ENCODE measurements around the gene KRT3. TPM values are rescaled to one million over a fixed set of nuclear protein-coding genes. Genes with fewer than 3 reads are reported as not detected.

KRT3 gene
- total RNA-seq, 5 donors from 2014 or later (not counting 1 experiment from before 2014, with no cell fraction given): not detected

GRCh38 chr12:52837413-52837741 lies 41.5 kb upstream of the KRT3 start:
- Histone ChIP-seq H3K27me3 (replicated peaks in 1 of 2; ENCODE audit: control insufficient read depth in 2 of 2, extremely low read depth in 1 of 2, insufficient read depth in 2 of 2, low read length in 1 of 2) (peaks cover 0 to 35% of the 10 kb centered on the region in 2 experiments), H3K9me3 (no peaks in the 10 kb centered on the region), H3K4me1 (ENCODE audit: control insufficient read depth in 1 of 2, extremely low read depth in 1 of 2, insufficient read depth in 2 of 2, low read length in 2 of 2) (peaks cover 3 to 25% of the 10 kb centered on the region in 2 experiments), H3K27ac (ENCODE audit: low read length) (no peak overlapping the region), H3K36me3 (ENCODE audit: control insufficient read depth in 2 of 2, extremely low read depth in 1 of 2, insufficient read depth in 1 of 2, low read length in 1 of 2) (no peaks in the 10 kb centered on the region), H3K4me3 (ENCODE audit: control insufficient read depth in 1 of 2, extremely low read depth in 1 of 2, low read length in 1 of 2) (no peak overlapping the region)
- Mint-ChIP-seq H3K4me3 (no peak overlapping the region), H3K36me3 (no peaks in the 10 kb centered on the region), H3K27ac (peak overlapping the region in 1 of 2 donors; percentile 80), H3K9me3 (no peaks in the 10 kb centered on the region), H3K4me1 (peaks cover 21 to 30% (median 28%) of the 10 kb centered on the region in 3 donors), H3K27me3 (peaks cover 5 to 25% of the 10 kb centered on the region in 2 donors)
- POLR2A ChIA-PET: no interaction called here
- WGBS (ENCODE audit: insufficient coverage): 80% methylated on average over 2 of the region's 9 CpGs
- CTCF ChIA-PET: no interaction called here
- ATAC-seq (replicated peaks in 1 of 4) (no peak), DNase-seq (no peak)

GRCh38 chr12:52836491-52837412 lies 40.8 kb upstream of the KRT3 start:
- Histone ChIP-seq H3K4me1 (ENCODE audit: control insufficient read depth in 1 of 2, extremely low read depth in 1 of 2, insufficient read depth in 2 of 2, low read length in 2 of 2) (peaks cover 3 to 25% of the 10 kb centered on the region in 2 experiments), H3K36me3 (ENCODE audit: control insufficient read depth in 2 of 2, extremely low read depth in 1 of 2, insufficient read depth in 1 of 2, low read length in 1 of 2) (no peaks in the 10 kb centered on the region), H3K9me3 (no peaks in the 10 kb centered on the region), H3K27ac (ENCODE audit: low read length) (no peak overlapping the region), H3K27me3 (replicated peaks in 1 of 2; ENCODE audit: control insufficient read depth in 2 of 2, extremely low read depth in 1 of 2, insufficient read depth in 2 of 2, low read length in 1 of 2) (peaks cover 0 to 35% of the 10 kb centered on the region in 2 experiments), H3K4me3 (ENCODE audit: control insufficient read depth in 1 of 2, extremely low read depth in 1 of 2, low read length in 1 of 2) (no peak overlapping the region)
- POLR2A ChIA-PET: no interaction called here
- H3K4me1 Mint-ChIP-seq: peaks cover 20 to 30% (median 26%) of the 10 kb centered on the region in 3 donors
- peaks cover 5 to 25% of the 10 kb centered on the region in 2 donors for H3K27me3 Mint-ChIP-seq
- H3K27ac Mint-ChIP-seq: peak overlapping the region; percentile 80 to 84
- H3K9me3 Mint-ChIP-seq: no peaks in the 10 kb centered on the region
- WGBS (ENCODE audit: insufficient coverage): 78% methylated on average over 7 of the region's 9 CpGs
- no peaks in the 10 kb centered on the region for H3K36me3 Mint-ChIP-seq
- CTCF ChIA-PET: no interaction called here
- DNase-seq (peak in 1 of 35 experiments; percentile 9), ATAC-seq (replicated peaks in 1 of 4) (peak; percentile 10 to 40 (median 30))
- H3K4me3 Mint-ChIP-seq: peak overlapping the region in 1 of 3 donors; percentile 10

- WGBS (ENCODE audit: insufficient coverage): 49% methylated on average over 3 of the region's 7 CpGs
- no peaks in the 10 kb centered on the region for H3K36me3 Mint-ChIP-seq
- ATAC-seq (replicated peaks in 1 of 4): peak; percentile 59 to 92 (median 86)
- Histone ChIP-seq H3K4me1 (ENCODE audit: control insufficient read depth in 1 of 2, extremely low read depth in 1 of 2, insufficient read depth in 2 of 2, low read length in 2 of 2) (peaks cover 3 to 25% of the 10 kb centered on the region in 2 experiments), H3K27me3 (replicated peaks in 1 of 2; ENCODE audit: control insufficient read depth in 2 of 2, extremely low read depth in 1 of 2, insufficient read depth in 2 of 2, low read length in 1 of 2) (peaks cover 0 to 35% of the 10 kb centered on the region in 2 experiments), H3K9me3 (no peaks in the 10 kb centered on the region), H3K36me3 (ENCODE audit: control insufficient read depth in 2 of 2, extremely low read depth in 1 of 2, insufficient read depth in 1 of 2, low read length in 1 of 2) (no peaks in the 10 kb centered on the region), H3K27ac (ENCODE audit: low read length) (no peak overlapping the region), H3K4me3 (ENCODE audit: control insufficient read depth in 1 of 2, extremely low read depth in 1 of 2, low read length in 1 of 2) (no peak overlapping the region)
- H3K9me3 Mint-ChIP-seq: no peaks in the 10 kb centered on the region
- peak overlapping the region in 1 of 3 donors; percentile 10 for H3K4me3 Mint-ChIP-seq
- DNase-seq: peak in 29 of 35 experiments; percentile 4 to 63 (median 16)
- peaks cover 5 to 25% of the 10 kb centered on the region in 2 donors for H3K27me3 Mint-ChIP-seq
- H3K4me1 Mint-ChIP-seq: peaks cover 20 to 30% (median 24%) of the 10 kb centered on the region in 3 donors
- CTCF ChIA-PET: no interaction called here
- POLR2A ChIA-PET: no interaction called here
- H3K27ac Mint-ChIP-seq: peak overlapping the region; percentile 71 to 84
These were observed 40.1 kb upstream of the KRT3 start for GRCh38 chr12:52836042-52836466.

- no peaks in the 10 kb centered on the region for H3K9me3 ChIP-seq
- peaks cover 0 to 32% of the 10 kb centered on the region in 2 experiments for H3K27me3 ChIP-seq (replicated peaks in 1 of 2; ENCODE audit: control insufficient read depth in 2 of 2, extremely low read depth in 1 of 2, insufficient read depth in 2 of 2, low read length in 1 of 2)
- POLR2A ChIA-PET: no interaction called here
- no peak for DNase-seq
- Mint-ChIP-seq H3K36me3 (no peaks in the 10 kb centered on the region), H3K27ac (peak overlapping the region; percentile 71 to 84), H3K4me1 (peaks cover 20 to 30% (median 24%) of the 10 kb centered on the region in 3 donors), H3K27me3 (peaks cover 5 to 25% of the 10 kb centered on the region in 2 donors), H3K4me3 (no peak overlapping the region), H3K9me3 (no peaks in the 10 kb centered on the region)
- 75% methylated on average over 9 of the region's 15 CpGs for WGBS (ENCODE audit: insufficient coverage)
- ATAC-seq (replicated peaks in 1 of 4): no peak
- H3K36me3 ChIP-seq (ENCODE audit: control insufficient read depth in 2 of 2, extremely low read depth in 1 of 2, insufficient read depth in 1 of 2, low read length in 1 of 2): no peaks in the 10 kb centered on the region
- H3K27ac ChIP-seq (ENCODE audit: low read length): no peak overlapping the region
- no peak overlapping the region for H3K4me3 ChIP-seq (ENCODE audit: control insufficient read depth in 1 of 2, extremely low read depth in 1 of 2, low read length in 1 of 2)
- CTCF ChIA-PET: no interaction called here
- H3K4me1 ChIP-seq (ENCODE audit: control insufficient read depth in 1 of 2, extremely low read depth in 1 of 2, insufficient read depth in 2 of 2, low read length in 2 of 2): peaks cover 3 to 25% of the 10 kb centered on the region in 2 experiments
These were observed 39.5 kb upstream of the KRT3 start for GRCh38 chr12:52835271-52836041.

GRCh38 chr12:52834727-52835001 lies 38.7 kb upstream of the KRT3 start:
- no peaks in the 10 kb centered on the region for H3K9me3 ChIP-seq
- peaks cover 3 to 25% of the 10 kb centered on the region in 2 experiments for H3K4me1 ChIP-seq (ENCODE audit: control insufficient read depth in 1 of 2, extremely low read depth in 1 of 2, insufficient read depth in 2 of 2, low read length in 2 of 2)
- H3K4me3 ChIP-seq (ENCODE audit: control insufficient read depth in 1 of 2, extremely low read depth in 1 of 2, low read length in 1 of 2): no peak overlapping the region
- H3K27me3 Mint-ChIP-seq: peaks cover 5 to 25% of the 10 kb centered on the region in 2 donors
- H3K36me3 ChIP-seq (ENCODE audit: control insufficient read depth in 2 of 2, extremely low read depth in 1 of 2, insufficient read depth in 1 of 2, low read length in 1 of 2): no peaks in the 10 kb centered on the region
- DNase-seq (no peak), ATAC-seq (replicated peaks in 1 of 4) (no peak)
- H3K27me3 ChIP-seq (replicated peaks in 1 of 2; ENCODE audit: control insufficient read depth in 2 of 2, extremely low read depth in 1 of 2, insufficient read depth in 2 of 2, low read length in 1 of 2): peaks cover 0 to 29% of the 10 kb centered on the region in 2 experiments
- no peaks in the 10 kb centered on the region for H3K9me3 Mint-ChIP-seq
- H3K36me3 Mint-ChIP-seq: no peaks in the 10 kb centered on the region
- H3K4me3 Mint-ChIP-seq: no peak overlapping the region
- ChIA-PET POLR2A (no interaction called here), CTCF (no interaction called here)
- H3K4me1 Mint-ChIP-seq: peaks cover 20 to 30% (median 24%) of the 10 kb centered on the region in 3 donors
- WGBS (ENCODE audit: insufficient coverage): 67% methylated on average over 3 of the region's 4 CpGs
- no peak overlapping the region for H3K27ac ChIP-seq (ENCODE audit: low read length)
- no peak overlapping the region for H3K27ac Mint-ChIP-seq

GRCh38 chr12:52833922-52834726 lies 38.2 kb upstream of the KRT3 start, which contains the start of gene KRT79:
Gene KRT79, minus strand, starts transcription at chr12:52834311. Its CDS starts 51 bp downstream, at chr12:52834260.
- peaks cover 0 to 24% of the 10 kb centered on the region in 2 experiments for H3K27me3 ChIP-seq (replicated peaks in 1 of 2; ENCODE audit: control insufficient read depth in 2 of 2, extremely low read depth in 1 of 2, insufficient read depth in 2 of 2, low read length in 1 of 2)
- H3K27me3 Mint-ChIP-seq: peaks cover 5 to 20% of the 10 kb centered on the region in 2 donors
- no peaks in the 10 kb centered on the region for H3K9me3 Mint-ChIP-seq
- H3K36me3 ChIP-seq (ENCODE audit: control insufficient read depth in 2 of 2, extremely low read depth in 1 of 2, insufficient read depth in 1 of 2, low read length in 1 of 2): no peaks in the 10 kb centered on the region
- H3K36me3 Mint-ChIP-seq: no peaks in the 10 kb centered on the region
- DNase-seq (no peak), ATAC-seq (replicated peaks in 1 of 4) (no peak)
- no peaks in the 10 kb centered on the region for H3K9me3 ChIP-seq
- H3K4me1 Mint-ChIP-seq: peaks cover 20 to 31% (median 25%) of the 10 kb centered on the region in 3 donors
- 74% methylated on average over 9 of the region's 22 CpGs for WGBS (ENCODE audit: insufficient coverage)
- H3K4me3 Mint-ChIP-seq: no peak within 1 kb of the TSS
- CTCF ChIA-PET: no interaction called here
- no peak within 1 kb of the TSS for H3K27ac Mint-ChIP-seq
- H3K4me1 ChIP-seq (ENCODE audit: control insufficient read depth in 1 of 2, extremely low read depth in 1 of 2, insufficient read depth in 2 of 2, low read length in 2 of 2): peaks cover 3 to 25% of the 10 kb centered on the region in 2 experiments
- H3K27ac ChIP-seq (ENCODE audit: low read length): no peak within 1 kb of the TSS
- POLR2A ChIA-PET: no interaction called here
- H3K4me3 ChIP-seq (ENCODE audit: control insufficient read depth in 1 of 2, extremely low read depth in 1 of 2, low read length in 1 of 2): no peak within 1 kb of the TSS

All from T-cell (primary cell).